ENCODE results near the gene DIPK1C.

DNA sequence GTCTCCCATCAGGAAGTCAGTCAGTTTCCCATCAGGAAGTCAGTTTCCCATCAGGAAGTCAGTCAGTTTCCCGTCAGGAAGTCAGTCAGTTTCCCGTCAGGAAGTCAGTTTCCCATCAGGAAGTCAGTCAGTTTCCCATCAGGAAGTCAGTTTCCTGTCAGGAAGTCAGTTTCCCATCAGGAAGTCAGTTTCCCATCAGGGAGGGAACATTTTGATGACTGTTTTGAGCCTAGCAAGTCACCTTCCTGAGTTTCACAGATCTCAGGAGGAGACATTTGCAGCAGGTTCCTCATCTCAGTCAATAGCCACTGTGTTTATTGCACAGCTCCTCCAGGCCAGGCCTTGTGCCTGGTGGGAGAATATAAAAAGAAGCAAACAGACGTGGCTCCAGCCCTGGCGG, 31.9 kb downstream of the DIPK1C start:
- TF ChIP-seq, protein P1, sequence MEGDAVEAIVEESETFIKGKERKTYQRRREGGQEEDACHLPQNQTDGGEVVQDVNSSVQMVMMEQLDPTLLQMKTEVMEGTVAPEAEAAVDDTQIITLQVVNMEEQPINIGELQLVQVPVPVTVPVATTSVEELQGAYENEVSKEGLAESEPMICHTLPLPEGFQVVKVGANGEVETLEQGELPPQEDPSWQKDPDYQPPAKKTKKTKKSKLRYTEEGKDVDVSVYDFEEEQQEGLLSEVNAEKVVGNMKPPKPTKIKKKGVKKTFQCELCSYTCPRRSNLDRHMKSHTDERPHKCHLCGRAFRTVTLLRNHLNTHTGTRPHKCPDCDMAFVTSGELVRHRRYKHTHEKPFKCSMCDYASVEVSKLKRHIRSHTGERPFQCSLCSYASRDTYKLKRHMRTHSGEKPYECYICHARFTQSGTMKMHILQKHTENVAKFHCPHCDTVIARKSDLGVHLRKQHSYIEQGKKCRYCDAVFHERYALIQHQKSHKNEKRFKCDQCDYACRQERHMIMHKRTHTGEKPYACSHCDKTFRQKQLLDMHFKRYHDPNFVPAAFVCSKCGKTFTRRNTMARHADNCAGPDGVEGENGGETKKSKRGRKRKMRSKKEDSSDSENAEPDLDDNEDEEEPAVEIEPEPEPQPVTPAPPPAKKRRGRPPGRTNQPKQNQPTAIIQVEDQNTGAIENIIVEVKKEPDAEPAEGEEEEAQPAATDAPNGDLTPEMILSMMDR (IDR thresholded peaks at IDR 0.05) = no peak
- TF ChIP-seq ZFX (IDR thresholded peaks at IDR 0.05; ENCODE audit: borderline replicate concordance) = no peak

All from 22Rv1 (cell line).